Colonic mucosa (tissue), 4 donors: ENCODE data around the gene LHX6. TPM values are rescaled to one million over a fixed set of nuclear protein-coding genes. Genes with fewer than 3 reads are reported as not detected.

ENCODE experiments used
- DNase-seq: peaks from one replicate; pipeline ENCODE4 v3.0.0-alpha.2; 2020
- H3K27ac ChIP-seq: fragments of 200-600 bp; one replicate; pipeline ENCODE4 v1.8.0; 2021
- H3K27me3 ChIP-seq: fragments of 200-600 bp; one replicate; pipeline ENCODE4 v1.8.0; 2021
- H3K36me3 ChIP-seq: fragments of 200-600 bp; one replicate; pipeline ENCODE4 v1.8.0; 2021
- H3K4me1 ChIP-seq: fragments of 200-600 bp; one replicate; pipeline ENCODE4 v1.8.0; 2021; ENCODE audit warnings: mild to moderate bottlenecking
- H3K4me3 ChIP-seq: fragments of 200-600 bp; one replicate; pipeline ENCODE4 v1.8.0; 2021
- H3K9ac ChIP-seq, 2 donors: one replicate each; pipeline ENCODE4 v1.7.0; 2013; ENCODE audit warnings: control low read depth in 2 of 2, low read depth in 2 of 2, low read length in 2 of 2
- H3K9me3 ChIP-seq: fragments of 200-600 bp; one replicate; pipeline ENCODE4 v1.8.0; 2021
- intact Hi-C: fragments of 100-400 bp; cut with DNase I; formaldehyde crosslinking; loops from one replicate; pipeline ENCODE4 v1.14.1; 2022
- total RNA-seq, 2 donors: library from RNA; stranded (reverse); fragmentation: NEBNext Ultra II Directional in 1 of 2; extraction: Animal tissue kit (Norgen Biotek cat#: 25700) in 1 of 2; gene quantifications; one replicate each; pipeline ENCODE4 v1.2.1, GENCODE V29; 2021
- TF ChIP-seq, protein P1 (sequence below): fragments of 200-600 bp; IDR thresholded peaks from one replicate; pipeline ENCODE4 v1.8.0; 2022; ENCODE audit warnings: antibody characterized with exemption, mild to moderate bottlenecking
- donor health status: healthy.
- donor health status: DM: no; HTN: no; CAD: no.
- donor health status: DM: no; HTN: no; CAD: no.

The LHX6 gene
- total RNA-seq = 1 to 10 TPM; 1.1 to 1.2 TPM

DNA sequence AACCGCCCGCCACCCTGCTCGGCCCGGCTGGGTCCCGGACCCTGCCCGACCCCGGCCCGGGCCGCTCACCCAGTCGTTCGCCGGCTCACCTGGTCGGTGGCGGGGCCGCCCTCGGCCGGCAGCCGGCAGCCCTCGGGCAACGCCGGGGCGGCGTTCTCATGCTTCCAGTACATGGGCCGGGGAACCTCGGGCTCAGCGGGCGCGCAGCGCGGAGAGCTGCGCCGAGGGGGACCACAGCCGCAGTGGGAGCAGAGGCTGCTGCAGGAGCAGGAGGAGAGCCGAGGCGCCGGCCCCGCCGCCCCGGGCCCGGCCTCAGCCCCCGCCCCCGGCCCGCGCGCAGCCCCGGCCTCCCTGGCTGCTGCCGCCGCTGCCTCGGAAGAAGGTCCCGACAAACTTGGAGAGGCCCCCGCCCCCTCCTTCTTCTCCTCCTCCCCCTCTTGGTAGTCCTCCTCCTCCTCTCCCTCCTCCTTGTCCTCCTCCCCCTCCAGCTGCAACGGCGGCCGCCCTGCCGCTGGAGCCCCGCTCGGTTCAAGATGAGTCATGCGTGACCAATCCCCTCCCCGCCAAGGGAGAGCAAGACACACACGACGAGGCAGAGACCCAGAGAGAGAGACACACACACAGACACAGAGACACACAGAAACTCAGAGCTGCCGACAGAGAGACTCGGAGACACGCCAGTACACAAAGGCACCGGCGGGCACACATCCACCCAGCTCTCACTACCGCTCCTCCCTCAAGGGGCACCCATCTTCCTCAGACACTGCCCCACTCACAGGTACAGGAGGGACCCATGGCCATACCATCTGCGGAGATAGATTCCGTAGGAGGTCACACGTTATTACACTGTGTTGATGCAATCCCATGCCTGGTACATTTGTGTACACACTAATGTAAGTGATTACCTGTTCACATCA lies at the start of gene LHX6:
Gene LHX6 (minus strand): TSS at position 390 of the 917 bp plus-strand sequence. CDS start 217 bp downstream, at position 173.
- Histone ChIP-seq H3K27ac (no peak within 1 kb of the TSS), H3K4me3 (peak within 1 kb of the TSS; percentile 11), H3K9ac (peak within 1 kb of the TSS in 1 of 2 donors; percentile 2), H3K36me3 (no peaks in the 10 kb centered on the region), H3K9me3 (no peaks in the 10 kb centered on the region), H3K4me1 (no peaks in the 10 kb centered on the region), H3K27me3 (peaks cover 68% of the 10 kb centered on the region)
- intact Hi-C loops = no loop called here
- TF ChIP-seq, protein P1, sequence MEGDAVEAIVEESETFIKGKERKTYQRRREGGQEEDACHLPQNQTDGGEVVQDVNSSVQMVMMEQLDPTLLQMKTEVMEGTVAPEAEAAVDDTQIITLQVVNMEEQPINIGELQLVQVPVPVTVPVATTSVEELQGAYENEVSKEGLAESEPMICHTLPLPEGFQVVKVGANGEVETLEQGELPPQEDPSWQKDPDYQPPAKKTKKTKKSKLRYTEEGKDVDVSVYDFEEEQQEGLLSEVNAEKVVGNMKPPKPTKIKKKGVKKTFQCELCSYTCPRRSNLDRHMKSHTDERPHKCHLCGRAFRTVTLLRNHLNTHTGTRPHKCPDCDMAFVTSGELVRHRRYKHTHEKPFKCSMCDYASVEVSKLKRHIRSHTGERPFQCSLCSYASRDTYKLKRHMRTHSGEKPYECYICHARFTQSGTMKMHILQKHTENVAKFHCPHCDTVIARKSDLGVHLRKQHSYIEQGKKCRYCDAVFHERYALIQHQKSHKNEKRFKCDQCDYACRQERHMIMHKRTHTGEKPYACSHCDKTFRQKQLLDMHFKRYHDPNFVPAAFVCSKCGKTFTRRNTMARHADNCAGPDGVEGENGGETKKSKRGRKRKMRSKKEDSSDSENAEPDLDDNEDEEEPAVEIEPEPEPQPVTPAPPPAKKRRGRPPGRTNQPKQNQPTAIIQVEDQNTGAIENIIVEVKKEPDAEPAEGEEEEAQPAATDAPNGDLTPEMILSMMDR = no peak
- DNase-seq = no peak

DNA sequence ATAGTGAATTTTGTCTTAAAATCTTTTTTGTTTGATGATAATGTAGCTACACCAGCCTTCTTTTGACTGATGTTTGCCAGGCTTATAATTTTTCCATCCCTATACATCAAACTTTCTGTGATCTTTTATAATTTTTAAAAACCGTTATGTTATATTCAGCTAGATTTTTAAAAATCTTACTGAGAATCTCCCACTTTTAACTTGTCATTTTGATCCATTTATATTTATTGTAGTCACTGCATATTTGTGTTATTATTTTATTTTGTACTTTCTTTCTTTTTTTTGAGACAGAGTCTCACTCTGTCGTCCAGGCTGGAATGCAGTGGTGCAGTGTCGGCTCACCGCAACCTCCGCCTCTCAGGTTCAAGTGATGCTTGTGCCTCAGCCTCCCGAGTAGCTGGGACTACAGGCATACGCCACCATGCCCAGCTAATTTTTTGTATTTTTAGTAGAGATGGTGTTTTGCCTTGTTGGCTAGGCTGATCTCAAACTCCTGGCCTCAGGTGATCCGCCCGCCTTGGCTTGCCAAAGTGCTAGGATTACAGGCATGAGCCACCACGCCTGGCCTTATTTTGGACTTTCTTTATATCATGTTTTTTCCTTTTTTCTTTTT lies 48.6 kb upstream of the LHX6 start:
- Histone ChIP-seq H3K9ac (no peak overlapping the region), H3K4me1 (no peaks in the 10 kb centered on the region), H3K27me3 (no peaks in the 10 kb centered on the region), H3K4me3 (no peak overlapping the region), H3K27ac (no peak overlapping the region), H3K9me3 (no peaks in the 10 kb centered on the region), H3K36me3 (no peaks in the 10 kb centered on the region)
- DNase-seq = no peak
- TF ChIP-seq, protein P1 = no peak
- intact Hi-C loops = no loop called here

DNA sequence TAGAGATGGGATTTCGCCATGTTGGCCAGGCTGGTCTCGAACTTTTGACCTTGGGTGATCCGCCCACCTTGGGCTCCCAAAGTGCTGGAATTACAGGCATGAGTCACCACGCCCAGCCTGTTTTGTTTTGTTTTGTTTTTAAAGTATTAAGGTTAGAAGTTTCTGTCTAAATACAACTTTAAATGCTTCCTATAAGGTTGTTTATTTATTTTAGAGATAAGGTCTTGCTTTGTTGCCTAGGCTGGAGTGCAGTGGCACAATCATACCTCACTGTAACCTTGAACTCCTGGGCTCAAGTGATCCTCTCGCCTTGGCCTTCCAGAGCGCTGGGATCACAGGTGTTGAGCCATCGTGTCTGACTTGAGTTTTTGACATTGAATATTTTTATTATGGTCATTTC lies 47.3 kb upstream of the LHX6 start:
- TF ChIP-seq, protein P1 = no peak

DNA sequence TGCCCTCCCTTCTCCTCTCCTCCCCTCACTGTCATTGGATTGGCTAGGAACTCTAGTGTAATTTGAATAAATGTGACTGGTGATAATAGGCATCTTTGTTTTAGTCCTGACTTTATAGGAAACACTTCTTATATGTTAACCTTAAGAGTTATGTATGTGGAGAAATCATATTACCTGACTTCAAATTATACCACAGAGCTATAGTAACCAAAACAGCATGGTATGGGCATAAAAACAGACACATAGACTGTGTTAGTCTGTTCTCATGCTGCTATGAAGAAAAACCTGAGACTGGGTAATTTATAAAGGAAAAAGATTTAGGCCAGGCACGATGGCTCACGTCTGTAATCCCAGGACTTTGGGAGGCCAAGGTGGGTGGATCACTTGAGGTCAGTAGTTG lies 45.3 kb upstream of the LHX6 start:
- no peaks in the 10 kb centered on the region for H3K4me1 ChIP-seq
- no peak overlapping the region for H3K4me3 ChIP-seq
- no peaks in the 10 kb centered on the region for H3K27me3 ChIP-seq
- H3K36me3 ChIP-seq = no peaks in the 10 kb centered on the region
- TF ChIP-seq, protein P1 = no peak
- DNase-seq = no peak
- no peaks in the 10 kb centered on the region for H3K9me3 ChIP-seq
- intact Hi-C loops = no loop called here
- no peak overlapping the region for H3K27ac ChIP-seq
- no peak overlapping the region for H3K9ac ChIP-seq

More for the DNA sequence above, 47.3 kb upstream of the LHX6 start:
- Histone ChIP-seq H3K36me3 (no peaks in the 10 kb centered on the region), H3K4me1 (no peaks in the 10 kb centered on the region), H3K27ac (no peak overlapping the region), H3K9ac (no peak overlapping the region), H3K27me3 (no peaks in the 10 kb centered on the region), H3K4me3 (no peak overlapping the region), H3K9me3 (no peaks in the 10 kb centered on the region)
- intact Hi-C loops = no loop called here
- no peak for DNase-seq

DNA sequence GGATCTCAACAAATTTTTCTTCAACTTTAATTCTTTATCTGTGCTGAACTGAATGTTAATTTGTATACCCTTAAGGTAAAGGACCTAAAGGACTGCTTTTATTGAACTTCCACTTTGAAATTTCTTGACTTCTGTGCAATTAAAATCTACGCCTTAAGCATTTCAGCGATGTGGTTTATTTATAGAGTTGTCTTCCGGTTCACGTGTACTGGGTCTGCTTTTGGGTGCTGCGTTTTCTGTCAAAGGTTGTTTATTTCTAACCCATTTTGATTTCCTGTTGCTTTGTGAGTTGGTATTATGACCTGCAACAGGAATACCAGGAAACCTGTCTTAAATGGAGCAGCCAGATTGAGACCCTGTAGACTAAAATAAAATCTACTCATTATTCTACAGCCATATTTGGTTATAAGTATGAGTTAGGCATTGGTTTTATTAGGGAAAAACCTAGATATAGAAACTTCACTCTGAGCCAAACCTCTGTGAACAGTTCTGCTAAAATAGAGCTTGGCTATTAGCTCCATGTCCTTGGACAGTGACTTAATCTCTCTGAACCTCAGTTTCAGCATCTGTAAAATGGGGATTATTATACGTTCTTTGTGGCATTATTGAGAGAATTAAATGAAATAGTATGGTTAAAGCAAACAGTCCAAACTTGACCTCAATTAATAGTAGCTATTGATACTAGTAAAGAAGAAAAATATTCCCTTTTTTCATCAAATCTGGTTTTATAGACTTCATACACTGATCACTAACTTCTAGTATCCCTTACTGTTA lies 39.5 kb upstream of the LHX6 start:
- no peak for DNase-seq
- H3K4me3 ChIP-seq = no peak overlapping the region
- H3K4me1 ChIP-seq = no peaks in the 10 kb centered on the region
- H3K36me3 ChIP-seq = no peaks in the 10 kb centered on the region
- intact Hi-C loops = no loop called here
- TF ChIP-seq, protein P1 = no peak
- no peaks in the 10 kb centered on the region for H3K9me3 ChIP-seq
- no peak overlapping the region for H3K27ac ChIP-seq
- no peaks in the 10 kb centered on the region for H3K27me3 ChIP-seq
- H3K9ac ChIP-seq = no peak overlapping the region
